ENCODE data around the gene UNC45B. TPM values are rescaled to one million over a fixed set of nuclear protein-coding genes. Genes with fewer than 3 reads are reported as not detected.

UNC45B gene
- total and polyA plus RNA-seq, 2 of the 4 experiments (the other 2 are of a cell fraction) = not detected

- Histone ChIP-seq H3K79me1 (ENCODE audit: low read depth in 1 of 2, low read length in 2 of 2) (no peaks in the 10 kb centered on the region), H3K9me1 (ENCODE audit: insufficient read depth, low read length) (peaks cover 2% of the 10 kb centered on the region; the same call in 1 of the 2 replicates), H2BK15ac (ENCODE audit: low read depth, low read length) (no peak overlapping the region), H3K23ac (ENCODE audit: low read depth, low read length) (no peak overlapping the region), H3K4ac (ENCODE audit: low read depth, low read length) (no peak overlapping the region), H2AK5ac (ENCODE audit: low read depth, low read length) (no peak overlapping the region), H3K4me2 (ENCODE audit: low read depth, low read length) (no peak overlapping the region), H3K27ac (ENCODE audit: insufficient read depth, low read length) (no peak overlapping the region), H3K27me3 (ENCODE audit: control insufficient read depth, insufficient read depth, low read length) (peaks cover 16% of the 10 kb centered on the region), H3K36me3 (ENCODE audit: control insufficient read depth, insufficient read depth, low read length) (no peaks in the 10 kb centered on the region), H4K91ac (ENCODE audit: insufficient read depth, low read depth, low read length) (no peak overlapping the region), H3K56ac (ENCODE audit: extremely low read depth, insufficient read depth, low read length) (no peak overlapping the region), H4K5ac (ENCODE audit: low read depth, low read length) (no peak overlapping the region), H2BK20ac (ENCODE audit: low read depth, low read length) (no peak overlapping the region), H3K4me1 (ENCODE audit: control insufficient read depth, insufficient read depth, low read length) (no peaks in the 10 kb centered on the region), H3K9me3 (ENCODE audit: control insufficient read depth, insufficient read depth, low read length) (no peaks in the 10 kb centered on the region), H4K20me1 (ENCODE audit: insufficient read depth, low read length) (no peaks in the 10 kb centered on the region), H3K4me3 (ENCODE audit: insufficient read depth, low read depth, low read length) (no peak overlapping the region), H2AK9ac (replicated peaks; ENCODE audit: low read depth, low read length, poor library complexity) (no peak overlapping the region), H3K18ac (ENCODE audit: low read depth, low read length) (no peak overlapping the region), H2BK5ac (ENCODE audit: low read depth, low read length, poor library complexity, severe bottlenecking) (no peak overlapping the region), H3K9ac (ENCODE audit: low read depth, low read length) (no peak overlapping the region), H2BK120ac (ENCODE audit: low read depth, low read length) (no peak overlapping the region), H4K8ac (ENCODE audit: low read depth in 2 of 2, low read length in 2 of 2) (no peak overlapping the region), H2AFZ (replicated peaks; ENCODE audit: low read length, poor library complexity) (no peak overlapping the region), H3K14ac (replicated peaks; ENCODE audit: low read depth, low read length) (no peak overlapping the region)
- TF ChIP-seq RFX5 (IDR thresholded peaks at IDR 0.05; ENCODE audit: low read depth, low read length) (no peak), CTCF (conservative IDR thresholded peaks at IDR 0.05; ENCODE audit: low read depth, low read length) (no peak), MXI1 (IDR thresholded peaks at IDR 0.05; ENCODE audit: borderline replicate concordance, low read depth, low read length) (no peak), USF2 (IDR thresholded peaks at IDR 0.05; ENCODE audit: low read depth, low read length) (no peak), BHLHE40 (IDR thresholded peaks at IDR 0.05; ENCODE audit: low read depth, low read length) (no peak), CEBPB (IDR thresholded peaks at IDR 0.05; ENCODE audit: low read depth, low read length) (no peak), RCOR1 (IDR thresholded peaks at IDR 0.05; ENCODE audit: insufficient replicate concordance, low read length) (no peak), ELK1 (IDR thresholded peaks at IDR 0.05; ENCODE audit: borderline replicate concordance, low read depth, low read length) (no peak), MAZ (IDR thresholded peaks at IDR 0.05; ENCODE audit: borderline replicate concordance, low read depth, low read length) (no peak), FOS (IDR thresholded peaks at IDR 0.05; ENCODE audit: low read depth, low read length) (no peak)
- in situ Hi-C loops (cut with MboI; ENCODE audit: low sequenced_read_pairs) = no loop called here
- no TSS peak for BruUV-seq (replicated peaks)
- WGBS, 2 experiments (ENCODE audit: extremely low coverage in 2 of 2, insufficient read length in 1 of 2) = 82% methylated on average over 3 of the region's 7 CpGs; no CpG with 5 or more reads in 1 of the 2 experiments
- dilution Hi-C loops (cut with HindIII; ENCODE audit: low sequenced_read_pairs, unreplicated experiment) = no loop called here
- DNase-seq (no peak), ATAC-seq (ENCODE audit: low read depth) (no peak)
- intact Hi-C loops (cut with micrococcal nuclease) = no loop called here
- POLR2A ChIA-PET (ENCODE audit: unreplicated experiment) = no interaction called here
- CTCF ChIA-PET = no interaction called here
Measured at GRCh38 chr17:35155246-35155645, 7.6 kb downstream of the UNC45B start.

All from IMR-90 (cell line).